ENCODE results near the gene CTDSPL.
A peak's percentile ranks its signal among the peaks of the same experiment; 100 is the strongest.

Gene CTDSPL

DNA sequence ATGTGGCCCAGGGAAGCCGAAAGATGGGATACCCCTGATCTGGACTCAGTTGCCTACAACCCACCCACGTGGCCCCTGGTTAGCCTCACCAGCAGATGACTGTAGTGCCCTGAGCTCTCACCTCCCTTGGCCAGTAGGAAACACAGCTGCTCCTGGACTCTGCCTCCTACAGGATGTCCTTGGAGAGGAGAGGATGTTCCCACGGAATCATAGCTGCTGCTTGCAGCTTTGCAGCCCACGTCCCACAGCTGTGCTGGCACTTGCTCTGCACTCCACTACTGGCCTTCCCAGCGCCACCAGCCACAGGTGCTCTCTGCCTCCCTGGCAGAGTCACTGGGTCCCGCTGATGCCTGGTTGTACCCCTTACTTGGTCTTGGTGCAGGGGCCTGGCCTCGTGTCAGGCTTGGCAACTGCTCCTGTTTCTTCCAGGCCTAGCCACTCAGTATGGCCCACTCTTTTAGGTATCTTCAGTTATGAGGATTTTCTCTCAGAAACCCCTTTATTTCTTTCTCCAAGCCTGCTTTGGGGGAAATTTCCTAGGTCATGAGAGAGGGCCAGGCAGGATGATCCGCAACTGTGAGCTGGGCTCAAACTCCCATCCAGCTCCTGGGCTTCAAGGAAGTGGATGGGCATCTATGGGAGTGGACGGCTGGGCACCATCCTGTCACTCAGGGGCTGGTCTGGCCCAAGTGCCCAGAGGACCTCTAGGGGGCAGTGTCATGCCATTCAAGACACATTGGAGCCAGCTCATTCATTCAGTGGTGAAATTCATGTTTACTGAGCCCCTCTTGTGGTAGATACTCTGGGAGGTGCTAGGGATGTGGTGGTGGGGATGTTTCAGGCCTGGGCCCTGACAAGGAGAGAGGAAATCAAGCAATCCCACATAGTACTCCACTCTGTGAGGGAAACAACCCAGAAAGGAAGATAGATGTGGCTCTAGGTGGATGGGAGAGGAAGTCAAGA, 112.7 kb downstream of the CTDSPL start:
- peak; percentile 84 for TF ChIP-seq RAD21 (IDR thresholded peaks at IDR 0.05; ENCODE audit: low read depth)
- no peak for TF ChIP-seq FOXM1 (IDR thresholded peaks at IDR 0.05; ENCODE audit: borderline replicate concordance, low read depth)

DNA sequence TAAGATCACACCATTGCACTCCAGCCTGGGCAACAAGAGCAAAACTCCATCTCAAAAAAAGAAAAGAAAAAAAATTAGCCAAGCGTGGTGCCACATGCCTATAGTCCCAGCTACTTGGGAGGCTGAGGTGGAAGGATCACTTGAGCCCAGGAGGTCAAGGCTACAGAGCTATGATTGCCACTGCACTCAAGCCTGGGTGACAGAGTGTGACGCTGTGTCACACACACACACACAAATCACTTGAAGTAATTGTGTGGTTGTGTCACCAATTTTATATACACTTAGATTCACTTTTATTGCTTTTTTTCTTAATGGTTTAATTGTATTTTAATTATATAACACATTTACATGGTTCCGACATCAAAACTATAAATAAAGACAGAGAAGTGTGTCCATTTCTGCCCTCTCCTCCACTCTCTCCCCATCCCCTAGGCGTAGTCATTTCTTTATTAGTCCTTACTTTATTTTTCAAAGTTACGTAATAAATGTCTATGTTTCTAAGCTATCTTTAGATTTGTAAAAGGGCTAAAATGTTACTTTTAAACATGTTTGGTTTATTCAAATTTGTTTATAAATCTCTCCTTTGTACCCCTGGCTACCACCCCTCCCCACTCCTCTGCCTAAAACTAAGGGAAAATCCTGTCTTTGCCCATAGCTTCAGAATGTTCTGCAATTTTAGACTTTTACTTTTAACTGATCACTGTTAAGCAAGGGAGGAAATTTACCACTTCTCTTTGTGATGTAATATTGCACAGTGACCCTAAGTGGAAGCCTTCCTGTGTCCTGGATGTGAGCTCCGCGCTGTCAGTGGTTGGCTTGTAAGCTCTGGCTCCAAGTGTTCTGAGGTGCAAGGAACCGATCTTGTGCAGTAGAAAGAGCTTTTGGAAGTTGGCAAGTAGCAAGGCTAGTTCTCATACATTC, 118.1 kb downstream of the CTDSPL start:
- TF ChIP-seq, protein P1, sequence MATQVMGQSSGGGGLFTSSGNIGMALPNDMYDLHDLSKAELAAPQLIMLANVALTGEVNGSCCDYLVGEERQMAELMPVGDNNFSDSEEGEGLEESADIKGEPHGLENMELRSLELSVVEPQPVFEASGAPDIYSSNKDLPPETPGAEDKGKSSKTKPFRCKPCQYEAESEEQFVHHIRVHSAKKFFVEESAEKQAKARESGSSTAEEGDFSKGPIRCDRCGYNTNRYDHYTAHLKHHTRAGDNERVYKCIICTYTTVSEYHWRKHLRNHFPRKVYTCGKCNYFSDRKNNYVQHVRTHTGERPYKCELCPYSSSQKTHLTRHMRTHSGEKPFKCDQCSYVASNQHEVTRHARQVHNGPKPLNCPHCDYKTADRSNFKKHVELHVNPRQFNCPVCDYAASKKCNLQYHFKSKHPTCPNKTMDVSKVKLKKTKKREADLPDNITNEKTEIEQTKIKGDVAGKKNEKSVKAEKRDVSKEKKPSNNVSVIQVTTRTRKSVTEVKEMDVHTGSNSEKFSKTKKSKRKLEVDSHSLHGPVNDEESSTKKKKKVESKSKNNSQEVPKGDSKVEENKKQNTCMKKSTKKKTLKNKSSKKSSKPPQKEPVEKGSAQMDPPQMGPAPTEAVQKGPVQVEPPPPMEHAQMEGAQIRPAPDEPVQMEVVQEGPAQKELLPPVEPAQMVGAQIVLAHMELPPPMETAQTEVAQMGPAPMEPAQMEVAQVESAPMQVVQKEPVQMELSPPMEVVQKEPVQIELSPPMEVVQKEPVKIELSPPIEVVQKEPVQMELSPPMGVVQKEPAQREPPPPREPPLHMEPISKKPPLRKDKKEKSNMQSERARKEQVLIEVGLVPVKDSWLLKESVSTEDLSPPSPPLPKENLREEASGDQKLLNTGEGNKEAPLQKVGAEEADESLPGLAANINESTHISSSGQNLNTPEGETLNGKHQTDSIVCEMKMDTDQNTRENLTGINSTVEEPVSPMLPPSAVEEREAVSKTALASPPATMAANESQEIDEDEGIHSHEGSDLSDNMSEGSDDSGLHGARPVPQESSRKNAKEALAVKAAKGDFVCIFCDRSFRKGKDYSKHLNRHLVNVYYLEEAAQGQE (IDR thresholded peaks at IDR 0.05; ENCODE audit: low read depth): no peak
- no peak for TF ChIP-seq EP300 (IDR thresholded peaks at IDR 0.05; ENCODE audit: borderline replicate concordance)
- TF ChIP-seq, protein P2, sequence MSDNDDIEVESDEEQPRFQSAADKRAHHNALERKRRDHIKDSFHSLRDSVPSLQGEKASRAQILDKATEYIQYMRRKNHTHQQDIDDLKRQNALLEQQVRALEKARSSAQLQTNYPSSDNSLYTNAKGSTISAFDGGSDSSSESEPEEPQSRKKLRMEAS (IDR thresholded peaks at IDR 0.05): no peak
- no peak for TF ChIP-seq CREB1 (IDR thresholded peaks at IDR 0.05; ENCODE audit: low read depth)
- no peak for TF ChIP-seq TCF12 (IDR thresholded peaks at IDR 0.05; ENCODE audit: low read depth)
- TF ChIP-seq YY1 (IDR thresholded peaks at IDR 0.05; ENCODE audit: low read depth): no peak

DNA sequence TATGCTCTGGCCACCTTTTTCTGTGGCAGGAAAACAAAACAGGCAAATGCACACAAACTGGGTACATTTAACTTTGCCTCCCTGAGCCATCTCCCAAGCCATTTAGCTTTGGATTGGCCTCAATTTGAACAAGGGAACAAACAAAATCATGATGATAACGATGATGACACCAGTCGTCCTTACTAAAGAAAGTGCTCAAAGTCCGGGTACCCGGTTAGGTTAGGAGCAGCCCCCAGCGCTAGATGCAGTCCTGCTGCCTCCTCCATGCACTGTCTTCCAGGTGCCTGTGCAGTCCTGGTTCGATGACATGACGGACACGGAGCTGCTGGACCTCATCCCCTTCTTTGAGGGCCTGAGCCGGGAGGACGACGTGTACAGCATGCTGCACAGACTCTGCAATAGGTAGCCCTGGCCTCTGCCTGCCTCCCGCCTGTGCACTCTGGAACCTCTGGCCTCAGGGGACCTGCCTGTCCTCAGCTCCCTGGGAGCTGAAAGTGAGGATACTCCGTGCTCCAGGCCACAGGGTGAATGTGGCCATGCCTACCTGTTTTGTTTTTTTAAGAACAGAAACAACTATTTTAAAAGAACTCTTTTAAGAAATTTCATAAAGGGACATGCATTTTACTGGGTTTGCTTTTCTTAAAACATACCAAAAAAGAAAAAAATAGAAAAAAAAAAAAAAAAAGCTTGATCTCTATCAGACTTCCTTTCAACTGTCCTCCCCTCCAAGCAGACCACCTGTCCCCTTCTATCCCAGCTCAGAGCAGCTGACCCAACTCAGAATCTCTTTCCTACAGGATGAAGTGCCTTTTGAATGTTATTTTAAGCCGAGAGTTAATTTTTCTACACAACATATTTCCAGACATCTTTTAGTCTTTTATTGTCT, 119.0 kb downstream of the CTDSPL start:
- TF ChIP-seq, protein P2 (IDR thresholded peaks at IDR 0.05): no peak
- no peak for TF ChIP-seq CREB1 (IDR thresholded peaks at IDR 0.05; ENCODE audit: low read depth)
- TF ChIP-seq NFIC (IDR thresholded peaks at IDR 0.05): no peak
- no peak for TF ChIP-seq ZBTB7A (IDR thresholded peaks at IDR 0.05; ENCODE audit: low read depth)
- no peak for TF ChIP-seq TAF1 (IDR thresholded peaks at IDR 0.05; ENCODE audit: low read depth)
- TF ChIP-seq, protein P3, sequence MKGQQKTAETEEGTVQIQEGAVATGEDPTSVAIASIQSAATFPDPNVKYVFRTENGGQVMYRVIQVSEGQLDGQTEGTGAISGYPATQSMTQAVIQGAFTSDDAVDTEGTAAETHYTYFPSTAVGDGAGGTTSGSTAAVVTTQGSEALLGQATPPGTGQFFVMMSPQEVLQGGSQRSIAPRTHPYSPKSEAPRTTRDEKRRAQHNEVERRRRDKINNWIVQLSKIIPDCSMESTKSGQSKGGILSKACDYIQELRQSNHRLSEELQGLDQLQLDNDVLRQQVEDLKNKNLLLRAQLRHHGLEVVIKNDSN (IDR thresholded peaks at IDR 0.05): no peak
- TF ChIP-seq, protein P1 (IDR thresholded peaks at IDR 0.05; ENCODE audit: low read depth): no peak
- TF ChIP-seq TEAD4 (IDR thresholded peaks at IDR 0.05): no peak
- no peak for TF ChIP-seq EGR1 (IDR thresholded peaks at IDR 0.05)
- no peak for TF ChIP-seq FOXM1 (IDR thresholded peaks at IDR 0.05; ENCODE audit: borderline replicate concordance, low read depth)
- no peak for TF ChIP-seq TCF12 (IDR thresholded peaks at IDR 0.05; ENCODE audit: low read depth)
- no peak for TF ChIP-seq RAD21 (IDR thresholded peaks at IDR 0.05; ENCODE audit: low read depth)
- no peak for TF ChIP-seq EP300 (IDR thresholded peaks at IDR 0.05; ENCODE audit: borderline replicate concordance)
- TF ChIP-seq YY1 (IDR thresholded peaks at IDR 0.05; ENCODE audit: low read depth): no peak
- no peak for TF ChIP-seq CEBPB (IDR thresholded peaks at IDR 0.05)

DNA sequence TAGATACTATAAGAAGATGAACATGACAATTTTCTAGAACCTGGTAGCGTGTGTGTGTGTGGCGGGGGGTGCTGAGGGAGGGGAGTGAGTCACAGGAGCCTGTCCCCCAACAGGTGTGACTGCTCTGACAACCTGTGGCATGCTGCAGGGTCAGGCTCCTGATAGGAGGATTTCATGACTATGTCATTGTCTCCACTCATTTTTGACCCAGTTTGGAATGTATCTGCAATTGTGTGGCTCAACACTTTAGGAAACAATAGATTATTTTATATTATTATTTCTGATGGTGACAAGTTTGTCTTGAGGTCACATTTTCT, 119.6 kb downstream of the CTDSPL start:
- TF ChIP-seq NFIC (IDR thresholded peaks at IDR 0.05) (no peak), EP300 (IDR thresholded peaks at IDR 0.05; ENCODE audit: borderline replicate concordance) (no peak), TEAD4 (IDR thresholded peaks at IDR 0.05) (no peak), EGR1 (IDR thresholded peaks at IDR 0.05) (no peak), CREB1 (IDR thresholded peaks at IDR 0.05; ENCODE audit: low read depth) (no peak), TCF12 (IDR thresholded peaks at IDR 0.05; ENCODE audit: low read depth) (no peak), RAD21 (IDR thresholded peaks at IDR 0.05; ENCODE audit: low read depth) (no peak)
- TF ChIP-seq, protein P2 (IDR thresholded peaks at IDR 0.05): no peak

DNA sequence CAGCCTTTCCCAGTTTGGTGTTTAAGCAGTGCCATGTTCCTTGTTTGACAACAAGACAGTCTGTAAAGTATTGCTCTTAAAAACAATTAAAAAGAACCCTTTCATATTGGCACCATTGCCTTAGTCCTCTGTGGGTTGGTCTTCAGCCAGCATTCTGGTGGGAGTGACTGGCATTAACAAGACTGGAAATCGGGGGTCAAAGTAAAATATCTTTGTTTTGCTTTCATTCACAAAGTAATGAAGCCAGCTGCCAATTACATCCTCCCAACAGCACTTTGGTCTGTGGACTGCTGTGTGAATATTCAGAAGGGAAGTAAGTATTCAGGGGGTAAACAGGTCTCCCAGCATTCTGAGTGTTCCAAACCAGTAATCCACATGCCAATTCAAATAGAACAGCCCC, 120.7 kb downstream of the CTDSPL start:
- TF ChIP-seq FOXM1 (IDR thresholded peaks at IDR 0.05; ENCODE audit: borderline replicate concordance, low read depth) (no peak), TAF1 (IDR thresholded peaks at IDR 0.05; ENCODE audit: low read depth) (no peak), CREB1 (IDR thresholded peaks at IDR 0.05; ENCODE audit: low read depth) (no peak), EGR1 (IDR thresholded peaks at IDR 0.05) (no peak), CEBPB (IDR thresholded peaks at IDR 0.05) (no peak), RAD21 (IDR thresholded peaks at IDR 0.05; ENCODE audit: low read depth) (no peak), TEAD4 (IDR thresholded peaks at IDR 0.05) (no peak), EP300 (IDR thresholded peaks at IDR 0.05; ENCODE audit: borderline replicate concordance) (no peak), ZBTB7A (IDR thresholded peaks at IDR 0.05; ENCODE audit: low read depth) (no peak), YY1 (IDR thresholded peaks at IDR 0.05; ENCODE audit: low read depth) (no peak), NFIC (IDR thresholded peaks at IDR 0.05) (no peak), TCF12 (IDR thresholded peaks at IDR 0.05; ENCODE audit: low read depth) (no peak)
- TF ChIP-seq, protein P3 (IDR thresholded peaks at IDR 0.05): no peak
- TF ChIP-seq, protein P2 (IDR thresholded peaks at IDR 0.05): no peak
- TF ChIP-seq, protein P1 (IDR thresholded peaks at IDR 0.05; ENCODE audit: low read depth): no peak
